GM23248 (cell line): ENCODE measurements around the gene OGT. TPM values are rescaled to one million over a fixed set of nuclear protein-coding genes. Genes with fewer than 3 reads are reported as not detected.

ENCODE experiments used
- DNase-seq: peaks from one replicate; pipeline ENCODE4 v3.0.0-alpha.2; 2015
- H2AFZ ChIP-seq: fragments of 200-600 bp; sonication (generic); 2 replicates; pipeline ENCODE4 v1.6.1; 2016; ENCODE audit warnings: antibody characterized with exemption
- H3F3A ChIP-seq: fragments of 200-600 bp; sonication (generic); 2 replicates; pipeline ENCODE4 v1.6.1; 2016; ENCODE audit warnings: mild to moderate bottlenecking, antibody characterized with exemption, mixed run types; ENCODE audit not compliant: insufficient read depth
- H3K27ac ChIP-seq: fragments of 200-600 bp; sonication (generic); 2 replicates; pipeline ENCODE4 v1.5.1; 2016; ENCODE audit warnings: mild to moderate bottlenecking
- H3K27me3 ChIP-seq: fragments of 200-600 bp; sonication (generic); replicated peaks from 2 replicates; pipeline ENCODE4 v1.6.1; 2016; ENCODE audit warnings: mild to moderate bottlenecking; ENCODE audit not compliant: insufficient read depth
- H3K36me3 ChIP-seq: fragments of 200-600 bp; sonication (generic); 2 replicates; pipeline ENCODE4 v1.6.1; 2016; ENCODE audit warnings: low read depth, mild to moderate bottlenecking
- H3K4me1 ChIP-seq: fragments of 200-600 bp; sonication (generic); 2 replicates; pipeline ENCODE4 v1.6.1; 2016; ENCODE audit warnings: mild to moderate bottlenecking; ENCODE audit not compliant: insufficient read depth
- H3K4me2 ChIP-seq: fragments of 200-600 bp; sonication (generic); one replicate; pipeline ENCODE4 v1.6.1; 2016; ENCODE audit warnings: mild to moderate bottlenecking; ENCODE audit not compliant: unreplicated experiment
- H3K4me3 ChIP-seq: fragments of 200-600 bp; sonication (generic); 2 replicates; pipeline ENCODE4 v1.5.1; 2016; ENCODE audit warnings: mild to moderate bottlenecking
- H3K79me2 ChIP-seq: fragments of 200-600 bp; sonication (generic); 2 replicates; pipeline ENCODE4 v1.6.1; 2016; ENCODE audit warnings: mild to moderate bottlenecking; ENCODE audit not compliant: insufficient read depth
- H3K9ac ChIP-seq: fragments of 200-600 bp; sonication (generic); 2 replicates; pipeline ENCODE4 v1.6.1; 2016; ENCODE audit warnings: mild to moderate bottlenecking
- H3K9me2 ChIP-seq: fragments of 200-600 bp; sonication (generic); 2 replicates; pipeline ENCODE4 v1.6.1; 2016; ENCODE audit warnings: mixed run types, mild to moderate bottlenecking, moderate library complexity; ENCODE audit not compliant: insufficient read depth
- H3K9me3 ChIP-seq: fragments of 200-600 bp; sonication (generic); one replicate; pipeline ENCODE4 v1.6.1; 2017; ENCODE audit warnings: low read depth
- H4K20me1 ChIP-seq: fragments of 200-600 bp; sonication (generic); 2 replicates; pipeline ENCODE4 v1.6.0; 2016; ENCODE audit not compliant: insufficient read depth
- EZH2 ChIP-seq: fragments of 200-600 bp; sonication (generic); IDR thresholded peaks from 2 replicates; pipeline ENCODE4 v1.6.1; 2018; ENCODE audit warnings: antibody characterized with exemption, mild to moderate bottlenecking; ENCODE audit not compliant: insufficient read depth, poor library complexity, severe bottlenecking
- EZH2phosphoT487 ChIP-seq: fragments of 200-600 bp; sonication (generic); IDR thresholded peaks from 2 replicates; pipeline ENCODE4 v1.6.1; 2018; ENCODE audit warnings: antibody characterized with exemption, moderate library complexity, mild to moderate bottlenecking, low read depth; ENCODE audit not compliant: insufficient read depth
- WGBS, 2 experiments: methylation state at CpG; one replicate each; pipeline ENCODE4 v1.1.6; 2015 to 2017; ENCODE audit warnings: low lambda C conversion rate in 2 of 2, low coverage in 1 of 2; ENCODE audit errors: missing lambda C conversion rate in 2 of 2; 5-methylcytosine and 5-hydroxymethylcytosine counted together
- in situ Hi-C: fragments of 300-500 bp; cut with MboI; formaldehyde crosslinking; loops from 2 replicates; pipeline ENCODE4 v1.15.0; 2020
- polyA plus RNA-seq: library from polyadenylated mRNA; unstranded; fragments of >200 nt; fragmentation: Nextera tagmentation; extraction: Ambion mirVana; gene quantifications from 2 replicates; pipeline ENCODE4 v1.2.1, GENCODE V29; 2016
- total RNA-seq: library from RNA; depleted of rRNA; stranded (reverse); fragments of >200 nt; shearing (Covaris generic); gene quantifications from 2 replicates; pipeline ENCODE4 v1.2.3, GENCODE V29; 2014

Gene OGT
- total and polyA plus RNA-seq, 2 experiments from 2014 or later: 42.1 to 97.1 TPM

DNA sequence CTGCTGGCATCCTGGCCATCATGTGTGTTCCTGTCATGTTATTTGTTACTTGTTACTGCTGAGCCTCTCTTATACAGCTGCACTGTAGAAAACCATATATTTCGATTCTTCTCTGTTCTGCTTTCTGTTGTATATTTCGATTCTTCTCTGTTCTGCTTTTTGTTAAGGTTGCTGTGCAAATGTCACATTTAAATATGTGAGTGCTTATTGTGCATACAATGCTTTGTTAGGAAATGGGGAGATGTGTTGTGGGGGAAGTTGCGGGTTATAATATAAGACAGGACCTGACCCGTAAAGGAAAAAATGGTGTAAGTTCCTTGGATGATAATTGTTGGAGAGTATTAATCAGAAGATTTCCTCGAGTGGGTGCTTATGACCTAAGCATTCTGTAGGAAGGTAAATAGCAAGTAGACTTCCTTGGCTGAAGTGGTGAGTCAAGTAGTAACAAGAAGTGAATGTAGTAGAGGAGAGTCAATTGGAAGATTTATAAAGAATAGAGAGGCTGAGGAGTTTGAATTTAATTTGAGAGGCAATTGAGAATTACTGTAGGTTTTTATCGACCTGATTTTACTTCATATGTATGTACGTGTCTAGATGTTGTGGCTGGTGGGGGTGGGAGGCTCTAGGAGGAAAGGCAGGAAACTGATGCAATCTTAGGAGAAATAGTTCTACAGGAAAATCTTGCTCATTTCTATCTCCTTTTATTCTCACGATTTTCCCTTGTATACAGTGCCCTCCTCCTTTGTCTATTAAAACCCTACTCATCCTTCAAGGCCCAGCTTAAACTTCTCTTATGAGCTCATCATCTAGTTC, 8.5 kb downstream of the OGT start:
- H3K9me2 ChIP-seq: no peaks in the 10 kb centered on the region
- WGBS, 2 experiments: 24 to 25% methylated on average over 8 of the region's 8 CpGs
- peaks cover 54% of the 10 kb centered on the region for H3F3A ChIP-seq
- H3K9me3 ChIP-seq: no peaks in the 10 kb centered on the region
- H3K27ac ChIP-seq: peak overlapping the region; percentile 96
- H3K4me3 ChIP-seq: peak overlapping the region; percentile 55
- H3K36me3 ChIP-seq: peaks cover 4% of the 10 kb centered on the region; the same call in 1 of the 2 replicates
- peaks cover 49% of the 10 kb centered on the region for H3K4me1 ChIP-seq
- TF ChIP-seq EZH2phosphoT487: no peak
- no peak for TF ChIP-seq EZH2
- DNase-seq: peak; percentile 85
- H3K27me3 ChIP-seq: no peaks in the 10 kb centered on the region
- H2AFZ ChIP-seq: no peak overlapping the region
- H3K79me2 ChIP-seq: peaks cover 93% of the 10 kb centered on the region
- peaks cover 20% of the 10 kb centered on the region for H4K20me1 ChIP-seq
- peak overlapping the region; percentile 83 for H3K4me2 ChIP-seq
- H3K9ac ChIP-seq: peak overlapping the region; percentile 76
- in situ Hi-C loops: no loop called here

DNA sequence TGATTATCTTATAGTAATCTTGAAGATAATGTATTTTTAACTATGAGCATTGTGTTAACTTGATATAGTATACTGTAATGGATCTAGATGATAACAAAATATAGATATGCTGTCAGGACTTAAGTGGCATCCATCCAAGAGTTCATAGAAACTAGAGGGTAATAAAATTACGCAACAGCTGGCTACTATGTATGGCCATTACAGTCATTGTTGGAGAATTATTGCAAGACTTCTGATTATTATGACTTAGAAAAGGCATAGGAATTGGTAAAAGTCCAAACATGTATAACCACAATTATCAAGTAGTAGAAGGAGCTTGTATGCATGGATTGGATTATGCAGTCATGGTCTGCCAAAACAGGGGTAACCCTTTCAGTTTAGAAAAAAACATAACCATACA, 9.5 kb downstream of the OGT start:
- Histone ChIP-seq H3K36me3 (peaks cover 7% of the 10 kb centered on the region; the same call in 1 of the 2 replicates), H4K20me1 (peaks cover 20% of the 10 kb centered on the region), H3F3A (peaks cover 52% of the 10 kb centered on the region), H3K27ac (peak overlapping the region; percentile 96), H3K9ac (peak overlapping the region; percentile 76), H3K4me2 (peak overlapping the region; percentile 83), H3K9me3 (no peaks in the 10 kb centered on the region), H3K27me3 (no peaks in the 10 kb centered on the region), H2AFZ (no peak overlapping the region), H3K4me1 (peaks cover 49% of the 10 kb centered on the region), H3K79me2 (peaks cover 93% of the 10 kb centered on the region), H3K4me3 (peak overlapping the region; percentile 55), H3K9me2 (no peaks in the 10 kb centered on the region)
- DNase-seq: peak; percentile 67
- WGBS, 2 experiments: 73 to 83% methylated on average over 1 of the region's 1 CpG
- TF ChIP-seq EZH2phosphoT487: no peak
- no peak for TF ChIP-seq EZH2
- in situ Hi-C loops: no loop called here

DNA sequence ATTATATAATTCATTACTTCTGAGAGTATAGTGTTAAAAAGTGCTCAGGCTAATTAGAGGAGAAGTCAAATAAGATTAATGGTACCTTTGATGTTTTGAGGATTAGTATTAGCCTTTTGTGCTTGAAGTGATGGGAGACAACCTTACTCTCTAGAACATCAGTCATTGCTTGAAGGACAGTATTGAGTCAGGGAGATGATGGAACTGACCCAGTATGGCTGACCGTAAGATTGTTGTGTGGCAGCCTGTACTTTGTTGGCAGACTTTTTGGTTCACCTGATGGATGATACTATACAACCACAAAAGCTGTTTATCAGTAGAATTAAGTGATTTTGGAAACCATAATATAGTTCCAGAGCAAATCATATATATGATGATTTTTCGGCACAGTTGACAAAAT, 9.9 kb downstream of the OGT start:
- in situ Hi-C loops: no loop called here
- 42 to 44% methylated on average over 2 of the region's 2 CpGs for WGBS, 2 experiments
- H3K79me2 ChIP-seq: peaks cover 93% of the 10 kb centered on the region
- H3K9me3 ChIP-seq: no peaks in the 10 kb centered on the region
- H3K27me3 ChIP-seq: no peaks in the 10 kb centered on the region
- H3K36me3 ChIP-seq: peaks cover 9% of the 10 kb centered on the region; the same call in 1 of the 2 replicates
- peak; percentile 28 for DNase-seq
- H2AFZ ChIP-seq: no peak overlapping the region
- H3K9ac ChIP-seq: peak overlapping the region; percentile 76
- H3K4me3 ChIP-seq: peak overlapping the region; percentile 55
- H3K9me2 ChIP-seq: no peaks in the 10 kb centered on the region
- H3F3A ChIP-seq: peaks cover 52% of the 10 kb centered on the region
- peak overlapping the region; percentile 83 for H3K4me2 ChIP-seq
- H3K4me1 ChIP-seq: peaks cover 49% of the 10 kb centered on the region
- peak overlapping the region; percentile 96 for H3K27ac ChIP-seq
- TF ChIP-seq EZH2 (no peak), EZH2phosphoT487 (no peak)
- peaks cover 19% of the 10 kb centered on the region for H4K20me1 ChIP-seq

DNA sequence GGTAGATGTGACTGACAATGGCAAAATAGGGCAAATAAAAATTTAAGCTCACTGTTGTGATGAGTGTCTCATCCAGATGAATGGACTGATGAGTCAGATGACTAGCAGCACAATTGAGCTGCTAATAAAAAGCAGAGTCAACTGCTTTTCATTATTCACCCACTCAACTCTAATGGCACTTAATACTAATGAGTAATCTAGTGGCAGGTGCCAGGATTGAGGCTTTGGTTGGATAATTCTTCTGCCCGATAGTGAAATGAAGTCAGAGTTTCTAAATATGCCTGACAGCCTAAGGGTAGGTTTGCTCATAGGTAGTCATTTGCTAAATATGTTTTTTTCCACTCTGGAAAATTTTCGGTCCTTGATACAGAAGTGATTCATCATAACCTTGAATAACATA, 10.4 kb downstream of the OGT start:
- in situ Hi-C loops: no loop called here
- Histone ChIP-seq H3K27ac (peak overlapping the region; percentile 96), H3K4me3 (peak overlapping the region; percentile 55), H3K4me2 (peak overlapping the region; percentile 83), H3F3A (peaks cover 52% of the 10 kb centered on the region), H3K4me1 (peaks cover 47% of the 10 kb centered on the region), H3K27me3 (no peaks in the 10 kb centered on the region), H3K9ac (peak overlapping the region; percentile 76), H3K36me3 (peaks cover 10% of the 10 kb centered on the region; the same call in 1 of the 2 replicates), H3K9me2 (no peaks in the 10 kb centered on the region), H4K20me1 (peaks cover 16% of the 10 kb centered on the region), H2AFZ (no peak overlapping the region), H3K79me2 (peaks cover 93% of the 10 kb centered on the region), H3K9me3 (no peaks in the 10 kb centered on the region)
- no peak for TF ChIP-seq EZH2
- TF ChIP-seq EZH2phosphoT487: no peak
- peak; percentile 90 for DNase-seq
- WGBS, 2 experiments: 0% methylated on average over 2 of the region's 2 CpGs
